ENCODE measurements around the gene MYH9.

The MYH9 gene

GRCh38 chr22:36316419-36316818 lies 71.3 kb downstream of the MYH9 start:
- H3K4me3 ChIP-seq (replicated peaks; ENCODE audit: low read depth, low read length) = no peak overlapping the region
- TF ChIP-seq CTCF (IDR thresholded peaks at IDR 0.05; ENCODE audit: low read depth, low read length, missing control alignments) = no peak
- no peak for DNase-seq (ENCODE audit: extremely low read depth, low read depth)

- DNase-seq (ENCODE audit: extremely low read depth, low read depth) = no peak
- no peak overlapping the region for H3K4me3 ChIP-seq (replicated peaks; ENCODE audit: low read depth, low read length)
- TF ChIP-seq CTCF (IDR thresholded peaks at IDR 0.05; ENCODE audit: low read depth, low read length, missing control alignments) = no peak
Measured at GRCh38 chr22:36315325-36315724, 72.4 kb downstream of the MYH9 start.

GRCh38 chr22:36311386-36312085 lies 76.2 kb downstream of the MYH9 start:
- no peak overlapping the region for H3K4me3 ChIP-seq (replicated peaks; ENCODE audit: low read depth, low read length)
- TF ChIP-seq CTCF (IDR thresholded peaks at IDR 0.05; ENCODE audit: low read depth, low read length, missing control alignments) = no peak
- DNase-seq (ENCODE audit: extremely low read depth, low read depth) = no peak

- H3K4me3 ChIP-seq (replicated peaks; ENCODE audit: low read depth, low read length) = no peak overlapping the region
- no peak for TF ChIP-seq CTCF (IDR thresholded peaks at IDR 0.05; ENCODE audit: low read depth, low read length, missing control alignments)
- DNase-seq (ENCODE audit: extremely low read depth, low read depth) = no peak
Measured at GRCh38 chr22:36308880-36309279, 78.9 kb downstream of the MYH9 start.

- no peak overlapping the region for H3K4me3 ChIP-seq (replicated peaks; ENCODE audit: low read depth, low read length)
- TF ChIP-seq CTCF (IDR thresholded peaks at IDR 0.05; ENCODE audit: low read depth, low read length, missing control alignments) = no peak
- DNase-seq (ENCODE audit: extremely low read depth, low read depth) = no peak
Measured at GRCh38 chr22:36306227-36306626, 81.5 kb downstream of the MYH9 start.

- H3K4me3 ChIP-seq (replicated peaks; ENCODE audit: low read depth, low read length) = no peak overlapping the region
- DNase-seq (ENCODE audit: extremely low read depth, low read depth) = no peak
- no peak for TF ChIP-seq CTCF (IDR thresholded peaks at IDR 0.05; ENCODE audit: low read depth, low read length, missing control alignments)
Measured at GRCh38 chr22:36305813-36306212, 82.0 kb downstream of the MYH9 start.

- H3K4me3 ChIP-seq (replicated peaks; ENCODE audit: low read depth, low read length) = no peak overlapping the region
- no peak for TF ChIP-seq CTCF (IDR thresholded peaks at IDR 0.05; ENCODE audit: low read depth, low read length, missing control alignments)
- no peak for DNase-seq (ENCODE audit: extremely low read depth, low read depth)
Measured at GRCh38 chr22:36304429-36304828, 83.3 kb downstream of the MYH9 start.
